NK-92 (cell line): ENCODE data around the gene CDH24.

Source experiments
- DNase-seq: peaks from one replicate; lab custom pipeline; 2025; ENCODE audit not compliant: unreplicated experiment; lab: John Stamatoyannopoulos, UW

The CDH24 gene

DNA sequence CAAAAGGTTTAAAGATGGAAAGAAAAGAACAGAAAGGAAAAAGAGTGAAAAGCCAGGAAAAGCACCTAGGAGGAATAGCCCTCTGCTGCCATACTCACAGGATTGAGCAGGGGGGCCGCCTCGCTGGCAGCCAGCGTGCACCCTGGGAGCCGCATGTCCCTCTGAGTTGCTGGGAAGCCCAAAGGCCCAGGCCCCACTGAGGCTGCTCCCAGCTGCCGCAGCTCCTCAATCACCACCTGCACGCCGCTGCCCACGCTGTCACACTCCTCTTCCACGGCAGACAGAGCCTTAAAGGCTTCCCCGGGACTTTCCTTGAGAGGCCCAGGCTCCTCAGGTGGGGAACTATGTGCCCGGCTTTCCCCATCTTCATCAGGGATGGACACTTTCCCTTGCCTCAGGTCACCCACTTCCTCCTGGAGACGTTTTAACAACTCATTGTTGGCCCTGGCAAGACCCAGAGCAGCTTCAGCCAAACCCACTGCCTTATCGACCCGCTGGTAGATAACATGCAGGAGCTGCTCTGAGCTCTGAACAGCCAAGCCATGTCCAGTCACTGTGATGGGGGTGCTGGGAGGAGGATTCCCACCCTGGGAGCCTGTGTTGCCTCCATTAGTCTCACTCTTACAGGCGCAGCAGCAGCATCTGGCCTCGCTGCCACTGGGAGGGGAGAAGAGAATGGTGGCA lies 58.8 kb downstream of the CDH24 start:
- no peak for DNase-seq

DNA sequence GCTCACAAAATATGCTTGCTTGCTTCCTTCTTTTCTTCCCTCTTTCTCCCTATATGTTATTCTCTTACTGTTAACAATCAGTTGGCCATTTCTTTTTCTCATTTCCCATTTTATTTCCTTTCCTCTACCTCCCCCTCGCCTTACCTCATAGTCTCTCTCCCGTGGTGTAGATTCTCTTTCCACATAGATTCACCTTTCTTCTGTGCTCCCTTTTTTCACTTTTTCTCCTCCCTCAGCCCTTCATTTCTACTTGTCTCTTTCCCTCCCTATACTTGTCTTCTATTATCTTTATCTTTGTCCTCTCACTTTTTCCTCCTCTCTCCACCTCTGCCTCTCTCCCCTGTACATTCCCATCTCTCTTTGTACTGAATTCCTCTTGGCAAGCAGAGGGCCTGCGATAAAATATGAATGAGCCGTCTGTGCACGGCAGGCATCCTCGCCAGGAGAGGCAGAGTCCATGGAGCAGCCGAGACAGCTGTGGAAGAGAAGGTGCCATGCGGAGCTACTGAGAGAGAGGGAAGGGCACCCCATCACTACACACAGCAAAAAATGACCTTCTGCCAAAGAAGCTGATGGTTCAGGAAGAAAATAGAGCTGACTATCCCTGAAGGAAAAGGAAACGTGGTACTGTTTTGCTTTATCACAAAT lies 59.5 kb downstream of the CDH24 start:
- no peak for DNase-seq
